ENCODE data around the gene VNN1. TPM values are rescaled to one million over a fixed set of nuclear protein-coding genes. Genes with fewer than 3 reads are reported as not detected.

VNN1 gene
- total and polyA plus RNA-seq, 2 donors (not counting 3 experiments of a cell fraction or from before 2014, with no cell fraction given), result not detected

- Histone ChIP-seq H3K9me3 (replicated peaks; ENCODE audit: control insufficient read depth, insufficient read depth, low read length) (no peaks in the 10 kb centered on the region), H3K4me1 (ENCODE audit: control insufficient read depth, extremely low read depth, insufficient read depth, low read length) (no peaks in the 10 kb centered on the region), H3K36me3 (ENCODE audit: control insufficient read depth in 2 of 2, extremely low read depth in 1 of 2, insufficient read depth in 2 of 2, low read length in 2 of 2) (no peaks in the 10 kb centered on the region), H3K27ac (ENCODE audit: insufficient read depth, low read depth, low read length) (no peak overlapping the region), H2AFZ (ENCODE audit: low read depth, low read length) (no peak overlapping the region), H3K9me1 (replicated peaks; ENCODE audit: control insufficient read depth, extremely low read depth, insufficient read depth, low read length) (no peaks in the 10 kb centered on the region), H3K27me3 (ENCODE audit: control insufficient read depth in 2 of 2, insufficient read depth in 2 of 2, low read length in 2 of 2) (peaks cover 0 to 5% of the 10 kb centered on the region in 2 experiments), H3K4me3 (replicated peaks in 1 of 3; ENCODE audit: insufficient read depth in 1 of 3, low read depth in 1 of 3, low read length in 3 of 3) (no peak overlapping the region), H4K20me1 (replicated peaks; ENCODE audit: control insufficient read depth, extremely low read depth, insufficient read depth, low read length) (no peaks in the 10 kb centered on the region), H3K79me2 (ENCODE audit: control insufficient read depth, insufficient read depth, low read length) (no peaks in the 10 kb centered on the region), H3K9ac (replicated peaks; ENCODE audit: extremely low read depth, insufficient read depth, low read length) (no peak overlapping the region), H3K4me2 (ENCODE audit: insufficient read depth, low read length) (no peak overlapping the region)
- dilution Hi-C loops (cut with MboI; ENCODE audit: extremely low pct_ligation_motif_present, low sequenced_read_pairs), result no loop called here
- ChIA-PET POLR2A (no interaction called here), CTCF (interaction anchor here (0.6 to 1.0 kb wide), 5 partner anchors 8 to 48 kb away, joined by 3 to 4 read pairs (median 3); partner anchors contain the start of gene SLC18B1)
- TF ChIP-seq JUN (IDR thresholded peaks at IDR 0.05; ENCODE audit: borderline replicate concordance, insufficient read depth, insufficient read length, low read depth), result no peak
- TF ChIP-seq EZH2 (IDR thresholded peaks at IDR 0.05; ENCODE audit: borderline replicate concordance, low read depth, low read length, severe bottlenecking), result no peak
- no peak for TF ChIP-seq GATA2 (IDR thresholded peaks at IDR 0.05; ENCODE audit: insufficient read depth, insufficient read length, low read depth, low read length)
- TF ChIP-seq FOS (IDR thresholded peaks at IDR 0.05; ENCODE audit: borderline replicate concordance, insufficient read depth, low read length), result no peak
- no peak for TF ChIP-seq POLR2AphosphoS5 (IDR thresholded peaks at IDR 0.05; ENCODE audit: insufficient read depth, low read depth, low read length)
- TF ChIP-seq MYC (IDR thresholded peaks at IDR 0.05; ENCODE audit: low read depth, low read length), result no peak
- no peak for TF ChIP-seq POLR2A (IDR thresholded peaks at IDR 0.05; ENCODE audit: low read depth, low read length)
- TF ChIP-seq MAX (IDR thresholded peaks at IDR 0.05; ENCODE audit: insufficient read depth, insufficient read length), result no peak
- no peak for TF ChIP-seq CTCF (IDR thresholded peaks at IDR 0.05; ENCODE audit: extremely low read depth in 1 of 2, insufficient read depth in 1 of 2, low read depth in 1 of 2, low read length in 2 of 2)
- FAIRE-seq (no peak), DNase-seq (ENCODE audit: low read depth, low spot score) (no peak)
- intact Hi-C loops (cut with micrococcal nuclease), result loop anchor here (1.0 kb wide), 1 partner anchor 47 kb away; no protein-coding TSS in a partner anchor
- BruUV-seq (replicated peaks), result no TSS peak
Observed at GRCh38 chr6:132752255-132752654, 38.4 kb upstream of the VNN1 start.

Data from endothelial cell of umbilical vein (primary cell).